ENCODE measurements around the gene ROBO1.

The ROBO1 gene

DNA sequence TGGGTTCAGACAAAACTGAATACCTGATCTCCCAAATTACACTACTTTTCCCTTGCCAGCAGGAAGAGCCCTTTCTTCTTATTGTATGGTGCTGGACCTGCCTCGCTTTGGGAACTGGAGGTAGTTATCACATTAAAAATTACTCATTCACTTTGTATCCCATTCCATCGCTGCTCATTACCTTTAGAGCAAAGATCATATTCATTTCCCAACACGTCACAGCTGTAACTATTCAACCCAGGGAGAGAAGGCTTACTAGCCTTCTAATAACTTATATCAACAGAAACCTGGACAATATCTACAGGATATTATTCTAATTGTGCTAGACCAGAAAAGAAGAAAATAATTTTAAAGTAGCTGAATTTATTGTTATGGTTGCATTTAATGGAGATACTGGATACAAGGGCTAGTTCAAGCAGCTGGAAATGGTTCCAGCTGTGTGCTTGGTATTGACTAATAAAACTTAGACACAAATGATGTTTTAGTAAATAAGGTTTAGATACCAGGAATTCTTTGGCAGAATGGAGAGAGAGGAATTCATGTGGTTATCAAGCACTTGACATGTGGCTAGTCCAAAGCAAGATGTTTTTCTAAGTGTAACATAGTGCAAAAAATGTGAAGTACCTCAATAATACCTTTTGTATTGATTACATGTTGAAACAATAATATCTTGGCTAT is 656.3 kb downstream of the ROBO1 start:
- H3K36me3 ChIP-seq (ENCODE audit: insufficient read depth), result no peaks in the 10 kb centered on the region
- no peak overlapping the region for H3K4me3 ChIP-seq (IDR thresholded peaks at IDR 0.05; ENCODE audit: insufficient read depth, low read depth, low read length)
- no peaks in the 10 kb centered on the region for H3K4me1 ChIP-seq (ENCODE audit: low read depth, poor library complexity, severe bottlenecking)
- H3K9ac ChIP-seq, result no peak overlapping the region
- no peaks in the 10 kb centered on the region for H3K27me3 ChIP-seq (ENCODE audit: insufficient read depth, low read depth)
- TF ChIP-seq, protein P1, sequence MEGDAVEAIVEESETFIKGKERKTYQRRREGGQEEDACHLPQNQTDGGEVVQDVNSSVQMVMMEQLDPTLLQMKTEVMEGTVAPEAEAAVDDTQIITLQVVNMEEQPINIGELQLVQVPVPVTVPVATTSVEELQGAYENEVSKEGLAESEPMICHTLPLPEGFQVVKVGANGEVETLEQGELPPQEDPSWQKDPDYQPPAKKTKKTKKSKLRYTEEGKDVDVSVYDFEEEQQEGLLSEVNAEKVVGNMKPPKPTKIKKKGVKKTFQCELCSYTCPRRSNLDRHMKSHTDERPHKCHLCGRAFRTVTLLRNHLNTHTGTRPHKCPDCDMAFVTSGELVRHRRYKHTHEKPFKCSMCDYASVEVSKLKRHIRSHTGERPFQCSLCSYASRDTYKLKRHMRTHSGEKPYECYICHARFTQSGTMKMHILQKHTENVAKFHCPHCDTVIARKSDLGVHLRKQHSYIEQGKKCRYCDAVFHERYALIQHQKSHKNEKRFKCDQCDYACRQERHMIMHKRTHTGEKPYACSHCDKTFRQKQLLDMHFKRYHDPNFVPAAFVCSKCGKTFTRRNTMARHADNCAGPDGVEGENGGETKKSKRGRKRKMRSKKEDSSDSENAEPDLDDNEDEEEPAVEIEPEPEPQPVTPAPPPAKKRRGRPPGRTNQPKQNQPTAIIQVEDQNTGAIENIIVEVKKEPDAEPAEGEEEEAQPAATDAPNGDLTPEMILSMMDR (conservative IDR thresholded peaks at IDR 0.05; ENCODE audit: low read depth, low read length), result no peak
- H3K27ac ChIP-seq, result no peak overlapping the region
- H4K20me1 ChIP-seq (ENCODE audit: insufficient read depth), result no peaks in the 10 kb centered on the region
- H2AFZ ChIP-seq (ENCODE audit: low read depth), result no peak overlapping the region
- no peaks in the 10 kb centered on the region for H3K79me2 ChIP-seq (ENCODE audit: insufficient read depth, low read depth)
- H3K4me2 ChIP-seq, result no peak overlapping the region

DNA sequence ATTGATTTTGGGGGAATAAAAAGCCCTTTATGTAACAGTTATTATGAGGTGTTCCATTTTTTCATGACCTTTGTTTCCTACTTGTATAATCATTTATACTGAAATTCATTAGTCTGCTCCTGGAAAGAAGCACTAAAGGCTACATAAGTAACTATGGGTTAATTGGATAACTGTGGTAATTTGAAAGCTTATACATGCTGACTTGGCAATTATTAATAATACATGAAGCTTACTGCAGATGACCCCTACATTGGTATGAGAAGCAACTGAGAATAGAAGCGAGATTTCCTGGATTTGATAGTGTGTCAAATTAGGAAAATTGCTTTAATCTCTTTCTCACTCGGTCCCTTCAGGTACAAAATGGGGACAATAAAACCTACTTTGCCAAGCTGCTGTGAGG is 658.0 kb downstream of the ROBO1 start:
- Histone ChIP-seq H3K4me3 (IDR thresholded peaks at IDR 0.05; ENCODE audit: insufficient read depth, low read depth, low read length) (no peak overlapping the region), H2AFZ (ENCODE audit: low read depth) (no peak overlapping the region), H3K4me2 (no peak overlapping the region), H3K27ac (no peak overlapping the region), H3K36me3 (ENCODE audit: insufficient read depth) (no peaks in the 10 kb centered on the region), H3K27me3 (ENCODE audit: insufficient read depth, low read depth) (no peaks in the 10 kb centered on the region), H3K9ac (no peak overlapping the region), H3K79me2 (ENCODE audit: insufficient read depth, low read depth) (no peaks in the 10 kb centered on the region), H3K4me1 (ENCODE audit: low read depth, poor library complexity, severe bottlenecking) (no peaks in the 10 kb centered on the region), H4K20me1 (ENCODE audit: insufficient read depth) (no peaks in the 10 kb centered on the region)
- TF ChIP-seq, protein P1 (conservative IDR thresholded peaks at IDR 0.05; ENCODE audit: low read depth, low read length), result no peak

DNA sequence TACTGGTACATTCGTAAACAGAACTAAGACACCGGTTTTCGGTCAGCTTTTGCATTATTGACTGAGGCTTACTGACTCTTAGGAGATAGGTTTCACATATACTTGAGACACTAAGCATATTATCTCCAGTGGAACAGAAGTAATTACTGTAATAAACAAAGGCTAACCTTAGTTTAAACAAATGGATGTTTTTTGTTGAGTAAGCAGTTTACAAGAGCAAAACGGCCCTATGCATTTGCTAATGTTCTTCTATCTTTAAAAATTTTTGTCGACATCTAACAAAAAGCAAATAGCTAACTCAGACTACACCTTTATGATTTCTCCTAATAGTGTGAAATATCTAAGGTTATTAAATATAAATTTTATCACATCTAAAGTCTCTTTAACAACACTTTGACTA is 664.5 kb downstream of the ROBO1 start:
- no peak overlapping the region for H2AFZ ChIP-seq (ENCODE audit: low read depth)
- no peak overlapping the region for H3K27ac ChIP-seq
- TF ChIP-seq, protein P1 (conservative IDR thresholded peaks at IDR 0.05; ENCODE audit: low read depth, low read length), result no peak
- H3K4me3 ChIP-seq (IDR thresholded peaks at IDR 0.05; ENCODE audit: insufficient read depth, low read depth, low read length), result no peak overlapping the region
- H3K79me2 ChIP-seq (ENCODE audit: insufficient read depth, low read depth), result no peaks in the 10 kb centered on the region
- H3K27me3 ChIP-seq (ENCODE audit: insufficient read depth, low read depth), result no peaks in the 10 kb centered on the region
- H4K20me1 ChIP-seq (ENCODE audit: insufficient read depth), result no peaks in the 10 kb centered on the region
- no peak overlapping the region for H3K9ac ChIP-seq
- H3K4me2 ChIP-seq, result no peak overlapping the region
- H3K36me3 ChIP-seq (ENCODE audit: insufficient read depth), result no peaks in the 10 kb centered on the region
- no peaks in the 10 kb centered on the region for H3K4me1 ChIP-seq (ENCODE audit: low read depth, poor library complexity, severe bottlenecking)

DNA sequence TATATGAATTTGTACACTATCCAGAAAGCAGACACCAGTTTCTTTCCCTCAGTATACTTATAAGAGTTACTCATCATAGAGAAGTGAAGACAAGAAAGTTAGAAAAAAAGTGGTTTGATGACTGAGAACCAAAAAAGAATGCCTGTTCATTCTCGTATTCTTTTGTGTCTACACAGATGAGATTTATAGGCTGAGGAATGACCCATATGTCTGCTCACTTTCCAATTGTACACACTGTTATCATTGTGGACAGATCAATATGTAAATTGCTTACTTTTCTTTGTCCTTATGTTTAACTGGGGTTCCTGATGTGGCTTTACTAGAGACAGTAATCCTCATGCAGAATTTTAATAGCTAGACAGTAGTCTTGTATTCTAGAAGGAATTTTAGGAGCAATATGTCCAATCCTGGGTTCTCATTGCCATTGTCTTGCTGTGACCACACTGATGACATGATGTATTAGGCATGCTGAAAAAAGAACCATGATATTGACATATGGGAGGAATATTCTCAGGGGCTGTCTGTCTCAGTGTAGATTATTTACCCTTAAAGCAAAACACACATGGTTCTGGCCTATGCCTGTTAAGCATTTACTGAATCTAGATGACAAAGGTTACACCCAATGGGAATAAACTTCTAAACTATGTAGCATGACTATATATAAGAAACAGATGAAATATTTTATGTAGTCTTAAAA is 669.7 kb downstream of the ROBO1 start:
- H2AFZ ChIP-seq (ENCODE audit: low read depth), result no peak overlapping the region
- H3K36me3 ChIP-seq (ENCODE audit: insufficient read depth), result no peaks in the 10 kb centered on the region
- no peaks in the 10 kb centered on the region for H3K79me2 ChIP-seq (ENCODE audit: insufficient read depth, low read depth)
- no peak overlapping the region for H3K4me3 ChIP-seq (IDR thresholded peaks at IDR 0.05; ENCODE audit: insufficient read depth, low read depth, low read length)
- H3K9ac ChIP-seq, result no peak overlapping the region
- H3K4me1 ChIP-seq (ENCODE audit: low read depth, poor library complexity, severe bottlenecking), result no peaks in the 10 kb centered on the region
- H3K27ac ChIP-seq, result no peak overlapping the region
- TF ChIP-seq, protein P1 (conservative IDR thresholded peaks at IDR 0.05; ENCODE audit: low read depth, low read length), result no peak
- H4K20me1 ChIP-seq (ENCODE audit: insufficient read depth), result no peaks in the 10 kb centered on the region
- no peak overlapping the region for H3K4me2 ChIP-seq
- no peaks in the 10 kb centered on the region for H3K27me3 ChIP-seq (ENCODE audit: insufficient read depth, low read depth)
